GM19239 (cell line): Measurements from ENCODE around the gene CNTN1.

Experiments
- DNase-seq: peaks from one replicate; pipeline ENCODE4 v3.0.0; 2011; ENCODE audit warnings: low spot score; ENCODE audit not compliant: insufficient read length
- FAIRE-seq: peaks from 2 replicates; lab custom pipeline; 2011; peaks lifted over from hg19 to GRCh38; lab: Jason Lieb, UNC

CNTN1 gene

DNA sequence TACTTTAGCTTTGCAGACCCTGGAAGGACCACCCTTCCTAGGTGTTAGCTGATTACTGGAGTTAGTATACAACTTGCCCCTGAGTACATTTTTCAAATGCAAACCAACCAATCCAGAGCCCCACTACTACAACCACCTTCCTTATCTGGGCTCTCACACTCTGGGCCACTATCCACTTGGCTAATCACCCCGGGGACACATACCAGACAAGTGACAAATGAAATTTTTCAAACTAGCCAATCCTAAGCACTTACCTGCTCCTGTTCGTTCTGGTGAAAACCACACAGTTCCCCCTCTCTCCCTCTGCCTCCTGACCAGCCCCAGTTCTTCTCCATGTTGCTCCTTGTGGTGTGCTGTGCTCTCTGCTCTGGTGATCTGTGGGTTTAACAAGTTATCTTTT is 140.4 kb downstream of the CNTN1 start:
- no peak for DNase-seq
- no peak for FAIRE-seq

DNA sequence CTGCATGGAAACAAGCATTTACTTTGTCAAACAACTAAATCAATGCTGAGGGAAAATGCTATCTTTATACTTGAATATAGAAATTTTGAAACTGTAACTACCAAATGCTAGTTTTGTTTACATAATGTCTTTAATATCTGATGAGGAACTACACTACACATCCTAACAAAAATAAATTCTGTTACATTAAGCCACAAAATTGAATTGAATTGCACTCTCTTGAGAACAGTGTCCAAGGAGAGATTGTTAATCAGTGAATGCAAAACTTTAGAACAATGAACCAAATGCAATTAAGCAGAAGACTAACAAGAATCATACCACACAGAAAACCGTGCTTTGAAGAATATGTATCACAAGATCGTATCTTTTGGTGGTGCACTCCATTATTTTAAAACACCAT is 141.6 kb downstream of the CNTN1 start:
- DNase-seq (no peak), FAIRE-seq (no peak)

- DNase-seq (no peak), FAIRE-seq (no peak)
These were observed 142.1 kb downstream of the CNTN1 start for GRCh38 chr12:40834321-40834720.

DNA sequence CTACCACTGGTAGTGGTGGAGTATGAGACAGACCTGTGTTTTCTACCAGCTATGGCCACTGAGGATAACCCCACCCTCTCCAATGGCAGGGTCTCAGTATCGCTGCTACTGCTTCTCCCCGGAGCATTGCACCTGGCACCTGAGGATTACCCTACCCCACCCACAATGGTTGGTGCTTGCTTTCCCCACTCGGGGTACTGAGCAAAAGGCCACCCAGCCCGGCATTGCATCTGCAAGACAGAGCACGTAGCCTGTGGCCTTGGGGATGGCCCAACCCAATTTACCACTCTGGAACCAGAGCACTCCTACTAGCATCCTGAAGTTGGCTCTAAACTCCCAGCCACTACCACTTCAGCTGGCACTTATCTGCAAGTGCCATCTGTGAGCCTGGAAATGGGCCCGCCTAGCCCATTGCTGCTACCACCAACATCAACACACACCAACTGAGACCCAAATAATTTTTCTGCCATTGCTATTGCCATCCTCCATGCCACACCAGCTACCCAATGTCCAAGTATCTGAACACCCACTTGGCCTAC is 145.7 kb downstream of the CNTN1 start:
- no peak for DNase-seq
- no peak for FAIRE-seq

DNA sequence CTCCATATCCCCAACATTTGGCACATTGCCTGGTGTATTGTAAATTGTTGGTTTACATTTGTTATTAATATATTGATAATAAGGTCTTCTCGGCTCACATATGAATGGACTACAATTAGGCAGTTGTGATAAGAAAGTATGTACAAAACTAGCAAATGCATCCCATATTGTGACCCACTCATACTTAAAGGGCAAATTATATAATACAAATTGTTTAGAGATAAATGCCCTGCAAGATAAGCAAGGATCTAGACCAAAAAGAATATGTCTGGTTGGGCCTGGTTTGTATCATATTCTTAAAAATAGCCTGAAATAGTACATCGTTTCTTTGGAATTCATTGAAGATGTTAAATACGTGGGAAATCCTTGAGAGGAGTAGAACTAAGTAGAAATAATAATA is 151.3 kb downstream of the CNTN1 start:
- FAIRE-seq = no peak
- no peak for DNase-seq

DNA sequence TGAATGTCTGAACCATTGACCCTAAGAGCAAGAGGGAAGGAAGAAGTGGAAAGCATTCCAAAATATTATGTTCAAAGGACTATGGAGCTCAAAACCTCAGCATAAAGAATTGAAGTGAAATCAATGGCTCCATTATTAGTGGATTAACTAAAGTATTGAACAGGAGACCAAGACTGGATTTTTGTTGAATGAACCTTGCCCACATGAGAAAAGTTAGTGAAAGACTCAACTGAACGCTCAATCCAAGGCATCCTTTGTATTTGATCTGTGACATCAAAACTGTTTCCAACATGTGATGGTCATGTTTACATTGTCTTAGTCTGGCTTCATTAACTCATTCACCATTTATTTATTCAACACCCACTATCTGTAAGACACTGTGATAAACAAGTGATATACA is 161.0 kb downstream of the CNTN1 start:
- DNase-seq (no peak), FAIRE-seq (no peak)

GRCh38 chr12:40854604-40855003 is 162.4 kb downstream of the CNTN1 start:
- DNase-seq (no peak), FAIRE-seq (no peak)

- DNase-seq (no peak), FAIRE-seq (no peak)
These were observed 172.7 kb downstream of the CNTN1 start for GRCh38 chr12:40864891-40865290.

- FAIRE-seq (no peak), DNase-seq (no peak)
These were observed 178.7 kb downstream of the CNTN1 start for GRCh38 chr12:40870981-40871380.

- FAIRE-seq = no peak
- DNase-seq = no peak
These were observed 182.6 kb downstream of the CNTN1 start for GRCh38 chr12:40874868-40875267.

GRCh38 chr12:40889329-40889728 is 197.1 kb downstream of the CNTN1 start:
- no peak for FAIRE-seq
- no peak for DNase-seq

GRCh38 chr12:40892528-40892927 is 200.3 kb downstream of the CNTN1 start:
- FAIRE-seq (no peak), DNase-seq (no peak)

DNA sequence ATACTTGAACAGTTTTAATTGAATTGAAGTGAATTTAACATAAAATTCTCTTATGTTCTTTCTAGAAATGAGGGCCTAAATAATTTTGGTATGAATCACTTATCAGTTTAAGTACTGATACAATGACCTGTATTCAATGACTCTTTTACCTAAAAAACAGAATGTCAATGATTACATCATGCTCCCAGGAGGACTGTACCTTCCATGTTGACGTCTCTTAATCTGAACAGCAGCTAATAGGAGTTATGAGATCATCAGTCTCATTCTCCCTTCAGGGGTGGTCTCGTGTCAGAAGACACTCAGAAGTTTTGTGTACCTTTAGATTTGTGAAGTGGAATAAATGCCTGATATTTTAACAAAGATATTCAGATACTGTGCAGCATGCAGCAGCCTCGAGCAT is 206.3 kb downstream of the CNTN1 start:
- FAIRE-seq (no peak), DNase-seq (no peak)

GRCh38 chr12:40903040-40903439 is 210.8 kb downstream of the CNTN1 start:
- FAIRE-seq (no peak), DNase-seq (no peak)

GRCh38 chr12:40907115-40907527 is 214.9 kb downstream of the CNTN1 start:
- DNase-seq = no peak
- FAIRE-seq = peak; percentile 68

GRCh38 chr12:40911676-40912075 is 219.4 kb downstream of the CNTN1 start:
- DNase-seq (no peak), FAIRE-seq (no peak)

DNA sequence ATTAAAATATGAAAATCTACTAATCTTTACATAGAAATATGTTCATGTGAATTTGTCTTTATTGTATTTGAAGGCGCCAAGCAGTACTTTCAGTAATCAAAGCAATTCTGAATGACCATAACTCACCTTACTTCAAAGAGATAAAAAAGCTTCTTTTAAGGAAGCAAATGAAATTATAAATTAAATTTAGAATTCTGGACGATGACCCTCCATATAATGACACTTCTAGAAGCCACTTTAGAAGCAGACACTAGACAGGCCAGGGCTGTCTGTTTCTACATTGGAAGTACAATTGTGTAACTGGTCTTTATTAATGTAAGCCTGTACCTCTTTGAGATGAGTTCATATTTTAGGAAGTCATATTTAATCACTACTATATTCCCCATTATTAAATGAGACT is 222.9 kb downstream of the CNTN1 start:
- no peak for FAIRE-seq
- DNase-seq = no peak

- FAIRE-seq (no peak), DNase-seq (no peak)
These were observed 225.3 kb downstream of the CNTN1 start for GRCh38 chr12:40917561-40917960.

- FAIRE-seq (peak; percentile 67), DNase-seq (no peak)
These were observed 229.4 kb downstream of the CNTN1 start for GRCh38 chr12:40921563-40922163.

GRCh38 chr12:40937891-40938290 is 245.7 kb downstream of the CNTN1 start:
- FAIRE-seq (no peak), DNase-seq (no peak)

- DNase-seq (no peak), FAIRE-seq (no peak)
These were observed 250.1 kb downstream of the CNTN1 start for GRCh38 chr12:40942326-40942725.

- DNase-seq = no peak
- no peak for FAIRE-seq
These were observed 253.5 kb downstream of the CNTN1 start for GRCh38 chr12:40945772-40946171.
